Activated CD8-positive, alpha-beta memory T cell treated with anti-CD3 and anti-CD28 coated beads, Interleukin-2, amount 50 U/mL, for 1 hour (primary cell): ENCODE data around the gene CACNA2D3.
"Not testable (repeated sequence)": the region's sequence is repeated elsewhere in the genome, so short reads cannot be mapped to it uniquely, and the experiment has no call there.

ENCODE experiments used
- DNase-seq: peaks from one replicate; pipeline ENCODE4 v3.0.0-alpha.2; 2020; ENCODE audit errors: extremely low read depth

The CACNA2D3 gene

GRCh38 chr3:55078876-55079275, 956.5 kb downstream of the CACNA2D3 start:
- DNase-seq = no peak

GRCh38 chr3:55085231-55085630, 962.9 kb downstream of the CACNA2D3 start:
- DNase-seq = no peak

GRCh38 chr3:55089211-55089610, 966.9 kb downstream of the CACNA2D3 start:
- DNase-seq = no peak

- DNase-seq = no peak
These were observed 967.9 kb downstream of the CACNA2D3 start for GRCh38 chr3:55090291-55090690.

GRCh38 chr3:55090746-55091145, 968.4 kb downstream of the CACNA2D3 start:
- DNase-seq = no peak

- no peak for DNase-seq
These were observed 969.3 kb downstream of the CACNA2D3 start for GRCh38 chr3:55091381-55092225.

GRCh38 chr3:55094676-55095075, 972.3 kb downstream of the CACNA2D3 start:
- no peak for DNase-seq

GRCh38 chr3:55097441-55097840, 975.1 kb downstream of the CACNA2D3 start:
- no peak for DNase-seq

GRCh38 chr3:55105647-55106046, 983.3 kb downstream of the CACNA2D3 start:
- DNase-seq = no peak

- no peak for DNase-seq
These were observed 984.8 kb downstream of the CACNA2D3 start for GRCh38 chr3:55107187-55107586.

- not testable (repeated sequence) for DNase-seq
These were observed 989.6 kb downstream of the CACNA2D3 start for GRCh38 chr3:55111906-55112305.

- no peak for DNase-seq
These were observed 996.1 kb downstream of the CACNA2D3 start for GRCh38 chr3:55118451-55118850.

- no peak for DNase-seq
These were observed 996.9 kb downstream of the CACNA2D3 start for GRCh38 chr3:55119268-55119667.

- DNase-seq = no peak
These were observed 1000.0 kb downstream of the CACNA2D3 start for GRCh38 chr3:55122312-55122711.
